GM23248 (cell line): Measurements from ENCODE around the gene KAZN.

Source experiments
- EZH2 ChIP-seq: fragments of 200-600 bp; sonication (generic); IDR thresholded peaks from 2 replicates; pipeline ENCODE4 v1.6.1; 2018; ENCODE audit warnings: antibody characterized with exemption, mild to moderate bottlenecking; ENCODE audit not compliant: insufficient read depth, poor library complexity, severe bottlenecking
- EZH2phosphoT487 ChIP-seq: fragments of 200-600 bp; sonication (generic); IDR thresholded peaks from 2 replicates; pipeline ENCODE4 v1.6.1; 2018; ENCODE audit warnings: antibody characterized with exemption, moderate library complexity, mild to moderate bottlenecking, low read depth; ENCODE audit not compliant: insufficient read depth

GRCh38 chr1:14973773-14974172 lies 375.3 kb downstream of the KAZN start:
- no peak for TF ChIP-seq EZH2
- TF ChIP-seq EZH2phosphoT487: no peak
